ENCODE measurements around the gene SZT2.
"Not testable (repeated sequence)": the region's sequence is repeated elsewhere in the genome, so short reads cannot be mapped to it uniquely, and the experiment has no call there.

The SZT2 gene

DNA sequence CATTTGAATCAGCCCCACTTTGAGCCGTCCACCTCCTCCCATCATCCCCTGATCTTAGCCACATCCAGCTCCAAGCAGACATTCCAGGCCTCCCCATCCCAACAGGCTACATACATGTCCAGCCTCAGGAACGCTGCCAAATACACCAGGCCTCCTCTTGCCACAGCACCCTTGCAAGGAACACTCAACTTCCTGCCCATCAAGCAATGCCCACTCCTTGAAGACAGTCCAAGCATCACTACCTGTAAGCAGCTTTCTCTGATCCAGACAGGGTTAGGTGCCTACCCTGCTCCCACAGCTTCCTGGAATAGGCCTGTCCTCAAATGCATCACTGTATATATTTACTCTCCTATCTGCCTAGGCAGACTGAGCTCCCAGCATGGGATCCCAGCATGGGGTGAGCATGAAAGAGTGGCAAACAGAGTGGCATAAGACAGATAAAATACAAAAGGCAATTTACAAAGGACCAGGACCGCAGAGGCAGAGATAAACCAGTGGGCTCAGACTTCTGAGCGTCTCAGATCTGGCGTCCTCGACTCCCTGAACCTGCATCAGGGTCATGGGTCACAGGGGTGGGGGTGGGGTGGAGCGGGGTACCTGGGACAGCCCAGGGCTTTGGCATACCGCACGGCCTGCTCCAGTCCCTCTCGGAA is 63.2 kb downstream of the SZT2 start:
- H3K9ac ChIP-seq (ENCODE audit: low read depth in 1 of 2, low read length in 2 of 2): peak overlapping the region; percentile 50 to 73
- H3K36me3 ChIP-seq (ENCODE audit: control insufficient read depth in 1 of 2, insufficient read depth in 2 of 2, low read length in 2 of 2): peaks cover 16 to 45% of the 10 kb centered on the region in 2 donors
- no peaks in the 10 kb centered on the region for H3K27me3 ChIP-seq (ENCODE audit: control insufficient read depth in 1 of 2, insufficient read depth in 2 of 2, low read length in 2 of 2)
- no peaks in the 10 kb centered on the region for H3K9me3 ChIP-seq (ENCODE audit: control insufficient read depth in 1 of 2, low read length in 2 of 2)
- peaks cover 31 to 34% of the 10 kb centered on the region in 2 donors for H3K4me1 ChIP-seq (ENCODE audit: control insufficient read depth in 1 of 2, insufficient read depth in 2 of 2, low read length in 2 of 2)
- H3K4me3 ChIP-seq (ENCODE audit: low read depth in 1 of 2, low read length in 2 of 2): peak overlapping the region; percentile 57 to 60
- peak overlapping the region; percentile 81 for H3K27ac ChIP-seq (ENCODE audit: low read depth, low read length)

DNA sequence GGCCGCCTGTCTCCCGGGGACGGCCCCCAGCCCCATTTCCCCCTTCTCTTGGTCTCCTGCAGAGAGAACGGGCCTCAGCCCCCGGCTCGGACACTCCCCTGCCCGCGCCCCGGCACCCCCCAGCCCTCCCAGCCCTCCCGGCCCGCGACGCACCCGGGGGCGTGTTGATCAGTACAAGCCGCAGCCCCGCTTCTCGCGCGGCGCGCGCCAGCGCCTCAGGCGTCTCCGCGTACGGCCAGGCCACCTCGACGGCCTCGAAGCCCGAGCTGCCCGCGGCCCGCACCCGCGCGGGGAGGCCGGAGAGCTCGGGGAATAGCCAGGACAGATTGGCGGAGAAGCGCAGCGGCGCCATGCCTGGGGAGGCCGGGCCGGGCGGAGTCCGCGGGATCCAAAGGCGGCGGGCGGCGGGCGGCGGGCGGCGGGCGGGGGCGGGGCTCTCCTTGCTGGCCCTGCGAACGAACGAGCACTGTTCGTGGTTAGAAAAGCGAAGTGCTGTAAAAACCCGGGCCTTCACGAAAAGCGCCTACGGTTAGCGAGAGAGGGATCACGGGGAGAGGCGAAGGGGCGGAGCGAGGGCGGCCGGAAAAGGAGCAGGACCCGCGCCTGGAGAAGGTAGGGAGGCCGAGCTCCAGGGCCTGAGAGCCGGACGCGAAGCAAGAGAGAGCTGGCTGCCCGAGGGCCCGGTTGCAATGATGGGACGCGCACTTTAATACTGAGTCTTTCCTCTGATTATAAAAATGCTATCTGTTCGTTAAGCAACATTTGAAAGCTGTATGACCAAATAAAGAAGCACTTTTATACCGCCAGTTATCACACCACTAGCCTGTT is 64.0 kb downstream of the SZT2 start, which contains the start of gene HYI:
Gene HYI, minus strand, starts transcription at position 490 of the 828 bp plus-strand sequence. Its CDS starts 138 bp downstream, at position 352.
- peaks cover 16 to 38% of the 10 kb centered on the region in 2 donors for H3K36me3 ChIP-seq (ENCODE audit: control insufficient read depth in 1 of 2, insufficient read depth in 2 of 2, low read length in 2 of 2)
- peaks cover 30 to 33% of the 10 kb centered on the region in 2 donors for H3K4me1 ChIP-seq (ENCODE audit: control insufficient read depth in 1 of 2, insufficient read depth in 2 of 2, low read length in 2 of 2)
- no peaks in the 10 kb centered on the region for H3K27me3 ChIP-seq (ENCODE audit: control insufficient read depth in 1 of 2, insufficient read depth in 2 of 2, low read length in 2 of 2)
- peak within 1 kb of the TSS; percentile 63 to 73 for H3K4me3 ChIP-seq (ENCODE audit: low read depth in 1 of 2, low read length in 2 of 2)
- peak within 1 kb of the TSS; percentile 50 to 73 for H3K9ac ChIP-seq (ENCODE audit: low read depth in 1 of 2, low read length in 2 of 2)
- H3K9me3 ChIP-seq (ENCODE audit: control insufficient read depth in 1 of 2, low read length in 2 of 2): no peaks in the 10 kb centered on the region
- peak within 1 kb of the TSS; percentile 81 for H3K27ac ChIP-seq (ENCODE audit: low read depth, low read length)

DNA sequence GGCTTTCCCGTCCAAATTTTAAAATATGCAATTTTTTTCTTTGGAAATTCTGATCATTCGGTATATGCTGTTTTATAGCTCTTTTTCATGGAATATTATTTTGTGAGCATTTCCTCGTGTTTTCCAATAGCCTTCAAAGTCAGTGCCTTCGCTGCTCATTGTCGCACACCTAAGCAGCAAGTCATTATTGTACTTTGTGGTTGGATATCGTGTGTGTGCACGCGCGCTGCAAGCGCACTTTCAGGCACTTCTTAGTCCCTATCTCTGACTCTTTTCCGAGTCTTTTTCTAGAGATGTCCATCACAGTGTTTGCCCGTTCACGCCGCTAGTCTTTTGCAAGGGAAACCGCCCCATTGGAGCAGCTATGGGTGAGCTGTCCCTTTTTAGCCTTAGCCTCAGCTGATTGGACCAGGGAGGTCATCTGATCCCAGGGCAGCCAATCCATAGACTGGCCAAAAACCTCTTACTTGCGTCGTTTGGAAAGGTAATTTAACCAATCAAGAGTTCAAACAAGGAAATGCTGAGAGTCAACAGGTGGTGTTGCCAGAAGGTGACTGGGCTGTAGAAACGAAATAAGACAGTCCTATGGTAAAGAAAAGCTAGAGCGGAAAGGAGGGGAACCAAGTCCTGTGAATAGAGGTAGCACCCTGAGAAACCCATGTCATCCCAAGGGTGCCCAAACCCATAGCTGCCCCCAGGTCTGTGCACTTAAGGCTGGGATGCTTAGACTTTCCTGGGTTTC is 64.7 kb downstream of the SZT2 start:
- H3K36me3 ChIP-seq (ENCODE audit: control insufficient read depth in 1 of 2, insufficient read depth in 2 of 2, low read length in 2 of 2): peaks cover 16 to 30% of the 10 kb centered on the region in 2 donors
- peak overlapping the region; percentile 67 for H3K27ac ChIP-seq (ENCODE audit: low read depth, low read length)
- no peaks in the 10 kb centered on the region for H3K27me3 ChIP-seq (ENCODE audit: control insufficient read depth in 1 of 2, insufficient read depth in 2 of 2, low read length in 2 of 2)
- peaks cover 25 to 27% of the 10 kb centered on the region in 2 donors for H3K4me1 ChIP-seq (ENCODE audit: control insufficient read depth in 1 of 2, insufficient read depth in 2 of 2, low read length in 2 of 2)
- H3K9me3 ChIP-seq (ENCODE audit: control insufficient read depth in 1 of 2, low read length in 2 of 2): no peaks in the 10 kb centered on the region
- peak overlapping the region; percentile 63 to 73 for H3K4me3 ChIP-seq (ENCODE audit: low read depth in 1 of 2, low read length in 2 of 2)
- H3K9ac ChIP-seq (ENCODE audit: low read depth in 1 of 2, low read length in 2 of 2): peak overlapping the region; percentile 50 to 71

GRCh38 chr1:43455213-43455889 is 65.7 kb downstream of the SZT2 start:
- H3K4me3 ChIP-seq (ENCODE audit: low read depth in 1 of 2, low read length in 2 of 2): peak overlapping the region; percentile 5 to 63
- H3K4me1 ChIP-seq (ENCODE audit: control insufficient read depth in 1 of 2, insufficient read depth in 2 of 2, low read length in 2 of 2): peaks cover 25 to 27% of the 10 kb centered on the region in 2 donors
- H3K36me3 ChIP-seq (ENCODE audit: control insufficient read depth in 1 of 2, insufficient read depth in 2 of 2, low read length in 2 of 2): peaks cover 7 to 21% of the 10 kb centered on the region in 2 donors
- H3K27ac ChIP-seq (ENCODE audit: low read depth, low read length): no peak overlapping the region
- no peaks in the 10 kb centered on the region for H3K27me3 ChIP-seq (ENCODE audit: control insufficient read depth in 1 of 2, insufficient read depth in 2 of 2, low read length in 2 of 2)
- H3K9me3 ChIP-seq (ENCODE audit: control insufficient read depth in 1 of 2, low read length in 2 of 2): no peaks in the 10 kb centered on the region
- peak overlapping the region in 1 of 2 donors; percentile 44 for H3K9ac ChIP-seq (ENCODE audit: low read depth in 1 of 2, low read length in 2 of 2)

DNA sequence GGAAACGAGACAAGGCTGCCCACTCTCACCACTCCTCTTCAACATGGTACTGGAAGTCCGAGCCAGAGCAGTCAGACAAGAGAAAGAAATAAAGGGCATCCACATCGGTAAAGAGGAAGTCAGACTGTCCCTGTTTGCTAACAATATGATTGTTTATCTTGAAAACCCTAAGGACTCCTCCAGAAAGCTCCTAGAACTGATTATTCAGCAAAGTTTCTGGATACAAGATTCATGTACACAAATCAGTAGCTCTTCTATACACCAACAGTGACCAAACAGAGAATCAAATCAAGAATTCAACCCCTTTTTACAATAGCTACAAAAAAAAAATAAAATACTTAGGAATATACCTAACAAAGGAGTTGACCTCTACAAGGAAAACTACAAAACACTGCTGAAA is 68.7 kb downstream of the SZT2 start:
- not testable (repeated sequence) for H3K27me3 ChIP-seq (ENCODE audit: control insufficient read depth in 1 of 2, insufficient read depth in 2 of 2, low read length in 2 of 2); H3K9ac ChIP-seq (ENCODE audit: low read depth in 1 of 2, low read length in 2 of 2); H3K4me3 ChIP-seq (ENCODE audit: low read depth in 1 of 2, low read length in 2 of 2); H3K36me3 ChIP-seq (ENCODE audit: control insufficient read depth in 1 of 2, insufficient read depth in 2 of 2, low read length in 2 of 2); H3K9me3 ChIP-seq (ENCODE audit: control insufficient read depth in 1 of 2, low read length in 2 of 2); H3K27ac ChIP-seq (ENCODE audit: low read depth, low read length)
- peaks cover 17 to 22% of the 10 kb centered on the region in 2 donors for H3K4me1 ChIP-seq (ENCODE audit: control insufficient read depth in 1 of 2, insufficient read depth in 2 of 2, low read length in 2 of 2)

DNA sequence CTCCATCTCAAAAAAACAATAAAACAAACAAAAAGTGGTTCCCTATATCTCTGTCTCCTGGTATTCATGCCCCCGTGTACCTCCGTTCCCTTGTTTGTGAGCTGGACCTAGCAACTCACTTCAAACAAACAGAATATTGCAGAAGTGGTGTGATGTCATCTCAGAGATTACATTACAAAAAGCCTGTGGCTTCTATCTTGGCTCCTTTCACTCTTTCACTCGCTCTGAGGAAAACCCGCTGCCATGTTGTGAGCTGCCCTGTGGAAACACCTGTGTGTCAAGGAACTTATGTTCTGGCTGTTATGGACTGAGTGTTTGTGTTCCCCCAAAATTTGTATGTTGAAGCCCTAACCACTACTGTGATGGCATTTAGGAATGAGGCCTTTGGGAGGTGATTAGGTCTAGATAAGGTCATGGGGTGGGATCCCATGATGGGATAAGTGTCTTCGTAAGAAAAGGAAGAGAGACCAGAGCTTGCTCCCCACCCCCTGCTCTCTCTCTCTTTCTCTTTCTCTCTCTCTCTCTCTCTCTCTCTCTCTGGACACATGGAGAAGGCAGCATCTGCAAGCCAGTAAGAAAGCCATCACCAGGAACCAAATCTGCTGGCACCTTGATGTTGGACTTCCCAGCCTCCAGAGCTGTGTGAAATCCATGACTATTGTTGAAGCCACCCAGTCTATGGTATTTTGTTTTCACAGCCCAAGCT is 71.4 kb downstream of the SZT2 start:
- Histone ChIP-seq H3K9ac (ENCODE audit: low read depth in 1 of 2, low read length in 2 of 2) (no peak overlapping the region), H3K27ac (ENCODE audit: low read depth, low read length) (no peak overlapping the region), H3K9me3 (ENCODE audit: control insufficient read depth in 1 of 2, low read length in 2 of 2) (no peaks in the 10 kb centered on the region), H3K4me1 (ENCODE audit: control insufficient read depth in 1 of 2, insufficient read depth in 2 of 2, low read length in 2 of 2) (peaks cover 14 to 19% of the 10 kb centered on the region in 2 donors), H3K36me3 (ENCODE audit: control insufficient read depth in 1 of 2, insufficient read depth in 2 of 2, low read length in 2 of 2) (no peaks in the 10 kb centered on the region), H3K27me3 (ENCODE audit: control insufficient read depth in 1 of 2, insufficient read depth in 2 of 2, low read length in 2 of 2) (no peaks in the 10 kb centered on the region), H3K4me3 (ENCODE audit: low read depth in 1 of 2, low read length in 2 of 2) (no peak overlapping the region)

DNA sequence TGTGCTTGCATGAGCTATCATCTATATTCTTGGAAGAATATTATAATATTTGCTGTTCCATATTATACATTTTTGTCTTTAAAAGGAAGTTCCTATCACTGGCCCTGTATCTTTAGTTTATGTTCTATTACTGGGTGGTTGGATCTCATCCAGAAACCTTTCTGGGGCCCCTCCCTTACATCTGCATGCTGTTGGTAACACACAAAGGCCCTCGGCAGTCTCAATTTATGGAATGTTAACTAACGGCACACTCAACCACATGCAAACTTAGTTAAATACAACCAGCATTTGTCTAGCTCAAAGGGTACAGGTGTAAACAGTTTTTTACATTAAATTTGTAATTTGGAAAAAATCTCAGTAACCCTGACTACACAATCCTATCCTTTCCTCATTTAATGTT is 73.8 kb downstream of the SZT2 start:
- H3K4me3 ChIP-seq (ENCODE audit: low read depth in 1 of 2, low read length in 2 of 2): no peak overlapping the region
- H3K9ac ChIP-seq (ENCODE audit: low read depth in 1 of 2, low read length in 2 of 2): no peak overlapping the region
- H3K9me3 ChIP-seq (ENCODE audit: control insufficient read depth in 1 of 2, low read length in 2 of 2): no peaks in the 10 kb centered on the region
- no peak overlapping the region for H3K27ac ChIP-seq (ENCODE audit: low read depth, low read length)
- H3K36me3 ChIP-seq (ENCODE audit: control insufficient read depth in 1 of 2, insufficient read depth in 2 of 2, low read length in 2 of 2): no peaks in the 10 kb centered on the region
- H3K27me3 ChIP-seq (ENCODE audit: control insufficient read depth in 1 of 2, insufficient read depth in 2 of 2, low read length in 2 of 2): no peaks in the 10 kb centered on the region
- peaks cover 16 to 22% of the 10 kb centered on the region in 2 donors for H3K4me1 ChIP-seq (ENCODE audit: control insufficient read depth in 1 of 2, insufficient read depth in 2 of 2, low read length in 2 of 2)

- no peaks in the 10 kb centered on the region for H3K36me3 ChIP-seq (ENCODE audit: control insufficient read depth in 1 of 2, insufficient read depth in 2 of 2, low read length in 2 of 2)
- H3K9me3 ChIP-seq (ENCODE audit: control insufficient read depth in 1 of 2, low read length in 2 of 2): no peaks in the 10 kb centered on the region
- no peaks in the 10 kb centered on the region for H3K27me3 ChIP-seq (ENCODE audit: control insufficient read depth in 1 of 2, insufficient read depth in 2 of 2, low read length in 2 of 2)
- no peak overlapping the region for H3K9ac ChIP-seq (ENCODE audit: low read depth in 1 of 2, low read length in 2 of 2)
- no peak overlapping the region for H3K27ac ChIP-seq (ENCODE audit: low read depth, low read length)
- H3K4me3 ChIP-seq (ENCODE audit: low read depth in 1 of 2, low read length in 2 of 2): no peak overlapping the region
- H3K4me1 ChIP-seq (ENCODE audit: control insufficient read depth in 1 of 2, insufficient read depth in 2 of 2, low read length in 2 of 2): peaks cover 16 to 22% of the 10 kb centered on the region in 2 donors
Measured at GRCh38 chr1:43464681-43465504, 75.2 kb downstream of the SZT2 start.
